C4-2B (cell line): ENCODE measurements around the gene LAMB1.

Source experiments
- CTCF ChIP-seq: fragments of 450-650 bp; conservative IDR thresholded peaks from 2 replicates; pipeline ENCODE4 v1.5.1; 2017; ENCODE audit warnings: mild to moderate bottlenecking
- ZFX ChIP-seq: fragments of 450-650 bp; IDR thresholded peaks from 2 replicates; pipeline ENCODE4 v1.6.1; 2017

- no peak for TF ChIP-seq CTCF
- TF ChIP-seq ZFX, result no peak
Measured at GRCh38 chr7:108007762-108008161, 4.8 kb upstream of the LAMB1 start.
